NCI-H1417 (cell line): ENCODE results near the gene MED20.
A peak's percentile ranks its signal among the peaks of the same experiment; 100 is the strongest.

ENCODE experiments used
- DNase-seq, 3 experiments: peaks; one replicate each; lab custom pipeline; 2025; lab: John Stamatoyannopoulos, UW

Gene MED20

GRCh38 chr6:41901882-41902519 lies 18.9 kb downstream of the MED20 start:
- DNase-seq = no peak

GRCh38 chr6:41900861-41901260 lies 20.1 kb downstream of the MED20 start:
- no peak for DNase-seq

GRCh38 chr6:41896281-41896680 lies 24.7 kb downstream of the MED20 start:
- no peak for DNase-seq

GRCh38 chr6:41895300-41896233 lies 25.4 kb downstream of the MED20 start, which contains the start of gene USP49:
Gene USP49 (minus strand): TSS chr6:41895375. CDS start chr6:41806983, 88,392 bp downstream.
- DNase-seq = peak; percentile 91 to 94 (median 94)

GRCh38 chr6:41894366-41895299 lies 26.3 kb downstream of the MED20 start:
- DNase-seq = peak; percentile 9 to 89 (median 80)

GRCh38 chr6:41892921-41893564 lies 27.9 kb downstream of the MED20 start:
- peak in 1 of 3 experiments; percentile 27 for DNase-seq

GRCh38 chr6:41887331-41887751 lies 33.6 kb downstream of the MED20 start:
- DNase-seq = no peak

GRCh38 chr6:41885930-41886329 lies 35.0 kb downstream of the MED20 start:
- DNase-seq = no peak

- no peak for DNase-seq
Observed at GRCh38 chr6:41884957-41885356, 36.0 kb downstream of the MED20 start.

GRCh38 chr6:41881506-41881905 lies 39.4 kb downstream of the MED20 start:
- no peak for DNase-seq

GRCh38 chr6:41878961-41879405 lies 42.0 kb downstream of the MED20 start:
- DNase-seq = no peak

GRCh38 chr6:41878246-41878645 lies 42.7 kb downstream of the MED20 start:
- no peak for DNase-seq

GRCh38 chr6:41877051-41877680 lies 43.8 kb downstream of the MED20 start:
- DNase-seq = peak in 1 of 3 experiments; percentile 19

- DNase-seq = no peak
Observed at GRCh38 chr6:41874741-41875140, 46.2 kb downstream of the MED20 start.

GRCh38 chr6:41872147-41872546 lies 48.8 kb downstream of the MED20 start:
- DNase-seq = no peak

GRCh38 chr6:41871691-41872090 lies 49.2 kb downstream of the MED20 start:
- DNase-seq = no peak

GRCh38 chr6:41859356-41859755 lies 61.6 kb downstream of the MED20 start:
- no peak for DNase-seq

- DNase-seq = no peak
Observed at GRCh38 chr6:41858703-41859102, 62.2 kb downstream of the MED20 start.
